HCT116 (cell line): ENCODE results near the gene AKAP8. TPM values are rescaled to one million over a fixed set of nuclear protein-coding genes. Genes with fewer than 3 reads are reported as not detected.

Experiments
- ATAC-seq: fragments of 200-7000 bp; cut with Tn5 transposase; 2 replicates; pipeline ENCODE4 v1.9.1; 2020; ENCODE audit warnings: mild to moderate bottlenecking, moderate library complexity
- BruUV-seq: library from RNA; stranded (reverse); fragments of 400-500 nt; replicated peaks from 2 replicates; lab custom pipeline; 2021; lab: Mats Ljungman, UMichigan
- CTCF ChIA-PET: fragments of 300-600 bp; sonication (Branson Sonifier 250); formaldehyde crosslinking; loops from one replicate; lab custom pipeline; 2021; ENCODE audit warnings: antibody characterized with exemption; lab: Charles Lee
- POLR2A ChIA-PET: fragments of 300-600, 350-600 bp; sonication (Branson Sonifier 250); formaldehyde crosslinking; loops from one replicate; lab custom pipeline; 2021; ENCODE audit warnings: antibody characterized with exemption; lab: Charles Lee
- RAD21 ChIA-PET, 2 experiments: fragments of 300-600 bp; sonication (Branson Sonifier 250); formaldehyde crosslinking; loops; one replicate each; lab custom pipeline; 2023; ENCODE audit warnings: low total read pairs in 2 of 2; ENCODE audit not compliant: uncharacterized antibody in 2 of 2, unreplicated experiment in 2 of 2, low non-redundant PET in 1 of 2; lab: Charles Lee
- DNase-seq: peaks from one replicate; pipeline ENCODE4 v3.0.0-alpha.2; 2010; ENCODE audit warnings: low read depth, low spot score
- H2AFZ ChIP-seq: fragments of 200-600 bp; shearing (Covaris generic), sonication (generic); 2 replicates; pipeline ENCODE4 v1.6.1; 2017; ENCODE audit warnings: low read depth, mixed run types, mixed read lengths, antibody characterized with exemption, low read length; ENCODE audit not compliant: poor library complexity, severe bottlenecking
- H3K27ac ChIP-seq: 2 replicates; pipeline ENCODE4 v1.5.1; 2012; ENCODE audit warnings: low read depth, low read length
- H3K27me3 ChIP-seq: fragments of 200-600 bp; sonication (generic); 2 replicates; pipeline ENCODE4 v1.6.1; 2016; ENCODE audit warnings: mixed run types, low read length, mixed read lengths; ENCODE audit not compliant: insufficient read depth
- H3K36me3 ChIP-seq, 2 experiments: fragments of 200-500 bp in 1 of 2; fragments of 200-600 bp in 1 of 2; sonication (Bioruptor generic) in 1 of 2; sonication (generic) in 1 of 2; 2 replicates each; pipeline versions ENCODE4 v1.5.1 to v1.6.1; 2014 to 2016; ENCODE audit warnings: low read length in 2 of 2, inconsistent platforms in 1 of 2, mixed read lengths in 1 of 2, mixed run types in 1 of 2; ENCODE audit not compliant: insufficient read depth in 2 of 2, control insufficient read depth in 1 of 2
- H3K4me1 ChIP-seq, 2 experiments: fragments of 200-600 bp in 1 of 2; sonication (generic) in 1 of 2; 2 replicates each; pipeline versions ENCODE4 v1.5.1 to v1.6.1; 2012 to 2017; ENCODE audit warnings: low read length in 2 of 2, inconsistent platforms in 1 of 2, mild to moderate bottlenecking in 1 of 2, mixed read lengths in 1 of 2, mixed run types in 1 of 2, moderate library complexity in 1 of 2; ENCODE audit not compliant: insufficient read depth in 2 of 2, control insufficient read depth in 1 of 2
- H3K4me2 ChIP-seq: fragments of 200-600 bp; sonication (generic); 2 replicates; pipeline ENCODE4 v1.6.1; 2017; ENCODE audit warnings: mixed run types, low read length, mixed read lengths
- H3K4me3 ChIP-seq, 2 experiments: fragments of 200-600 bp in 1 of 2; sonication (generic) in 1 of 2; replicated peaks in 1 of 2; 2 replicates each; pipeline ENCODE4 v1.5.1; 2011 to 2016; ENCODE audit warnings: low read length in 2 of 2, control low read depth in 1 of 2, low read depth in 1 of 2, mild to moderate bottlenecking in 1 of 2, mixed read lengths in 1 of 2, mixed run types in 1 of 2
- H3K79me2 ChIP-seq: fragments of 200-600 bp; sonication (generic); 2 replicates; pipeline ENCODE4 v1.6.1; 2017; ENCODE audit warnings: mild to moderate bottlenecking, mixed run types, low read length, moderate library complexity, mixed read lengths; ENCODE audit not compliant: insufficient read depth
- H3K9ac ChIP-seq: fragments of 200-600 bp; sonication (generic); 2 replicates; pipeline ENCODE4 v1.6.1; 2016; ENCODE audit warnings: low read length, mixed read lengths
- H3K9me2 ChIP-seq: fragments of 200-600 bp; sonication (generic), shearing (Covaris generic); 2 replicates; pipeline ENCODE4 v1.6.1; 2017; ENCODE audit warnings: mixed run types, mild to moderate bottlenecking, moderate library complexity; ENCODE audit not compliant: insufficient read depth
- H3K9me3 ChIP-seq, 2 experiments: fragments of 200-500 bp in 1 of 2; fragments of 200-600 bp in 1 of 2; sonication (Bioruptor generic) in 1 of 2; sonication (generic) in 1 of 2; 2 replicates each; pipeline ENCODE4 v1.6.1; 2014 to 2017; ENCODE audit warnings: low read length in 2 of 2, mixed read lengths in 2 of 2, inconsistent platforms in 1 of 2, low read depth in 1 of 2, mild to moderate bottlenecking in 1 of 2, mixed run types in 1 of 2, moderate library complexity in 1 of 2; ENCODE audit not compliant: control insufficient read depth in 1 of 2, insufficient read depth in 1 of 2
- H4K20me1 ChIP-seq: fragments of 200-600 bp; sonication (generic), shearing (Covaris generic); 2 replicates; pipeline ENCODE4 v1.6.1; 2017; ENCODE audit warnings: mixed run types, mild to moderate bottlenecking, moderate library complexity; ENCODE audit not compliant: insufficient read depth
- CEBPB ChIP-seq: IDR thresholded peaks from 2 replicates; pipeline ENCODE4 v1.6.1; 2012; ENCODE audit warnings: low read depth
- EGR1 ChIP-seq: IDR thresholded peaks from 2 replicates; pipeline ENCODE4 v1.6.1; 2012; ENCODE audit warnings: low read depth
- ELF1 ChIP-seq: IDR thresholded peaks from 2 replicates; pipeline ENCODE4 v1.6.1; 2012; ENCODE audit warnings: low read depth, borderline replicate concordance
- EZH2 ChIP-seq: fragments of 200-600 bp; sonication (generic); IDR thresholded peaks from 2 replicates; pipeline ENCODE4 v1.6.1; 2017; ENCODE audit warnings: antibody characterized with exemption, mixed run types
- EZH2phosphoT487 ChIP-seq: fragments of 200-600 bp; IDR thresholded peaks from 2 replicates; pipeline ENCODE4 v1.6.1; 2018; ENCODE audit warnings: antibody characterized with exemption, borderline replicate concordance
- FOSL1 ChIP-seq: IDR thresholded peaks from 2 replicates; pipeline ENCODE4 v1.6.1; 2012; ENCODE audit warnings: low read depth
- POLR2AphosphoS5 ChIP-seq: IDR thresholded peaks from 2 replicates; pipeline ENCODE4 v1.6.1; 2011; ENCODE audit warnings: mild to moderate bottlenecking, low read depth, low read length, moderate library complexity
- RAD21 ChIP-seq: IDR thresholded peaks from 2 replicates; pipeline ENCODE4 v1.6.1; 2012; ENCODE audit warnings: low read depth, mild to moderate bottlenecking
- REST ChIP-seq: IDR thresholded peaks from 2 replicates; pipeline ENCODE4 v1.6.1; 2012; ENCODE audit warnings: low read depth
- TCF7L2 ChIP-seq: IDR thresholded peaks from 2 replicates; pipeline ENCODE4 v1.7.0; 2011; ENCODE audit warnings: borderline replicate concordance, inconsistent platforms; ENCODE audit not compliant: insufficient read depth, insufficient read length; ENCODE audit errors: extremely low read depth
- YY1 ChIP-seq: IDR thresholded peaks from 2 replicates; pipeline ENCODE4 v1.6.1; 2011; ENCODE audit warnings: low read length, low read depth, moderate library complexity, mild to moderate bottlenecking; ENCODE audit not compliant: insufficient replicate concordance; ENCODE audit errors: extremely low read depth
- ZBTB33 ChIP-seq: IDR thresholded peaks from 2 replicates; pipeline ENCODE4 v1.6.1; 2011; ENCODE audit warnings: mild to moderate bottlenecking, low read length, moderate library complexity; ENCODE audit not compliant: insufficient replicate concordance; ENCODE audit errors: extremely low read depth
- ZNF274 ChIP-seq: fragments of 200-500 bp; sonication (Bioruptor generic); IDR thresholded peaks from 2 replicates; pipeline ENCODE4 v1.6.1; 2014; ENCODE audit warnings: mild to moderate bottlenecking, low read depth, low read length, inconsistent platforms
- intact Hi-C: fragments of 100-400 bp; cut with micrococcal nuclease; formaldehyde crosslinking; loops from 2 replicates; pipeline ENCODE4 v1.10.0; 2022
- total RNA-seq: library from RNA; stranded (reverse); gene quantifications from one replicate; pipeline ENCODE4 v1.2.1, GENCODE V29; 2021; ENCODE audit not compliant: unreplicated experiment
- TF ChIP-seq, protein P1 (sequence below): IDR thresholded peaks from 2 replicates; pipeline ENCODE4 v1.6.1; 2012
- TF ChIP-seq, protein P2 (sequence below): IDR thresholded peaks from 2 replicates; pipeline ENCODE4 v1.6.1; 2012

AKAP8 gene
- total RNA-seq, 1 experiment from 2014 or later = 50.6 TPM

DNA sequence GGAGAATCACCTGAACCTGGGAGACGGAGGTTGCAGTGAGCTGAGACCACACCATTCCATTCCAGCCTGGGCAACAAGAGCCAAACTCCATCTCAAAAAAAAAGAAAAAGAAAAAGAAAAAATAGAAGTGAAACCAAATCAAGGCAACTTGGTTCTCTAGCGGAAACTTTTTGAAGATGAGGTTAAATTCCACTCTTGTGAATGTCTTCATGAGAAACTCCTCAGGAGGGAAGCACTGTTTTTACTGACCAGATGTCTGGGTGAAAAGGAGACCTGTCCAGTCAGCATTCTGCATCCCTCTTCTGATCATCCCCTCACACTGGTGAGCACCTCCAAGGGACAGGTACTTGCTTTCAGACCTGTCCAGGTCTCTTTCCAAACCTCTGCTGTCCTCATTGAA lies 63.1 kb downstream of the AKAP8 start:
- Histone ChIP-seq H3K4me1 (no peaks in the 10 kb centered on the region; a peak in 1 of 4 replicates), H3K4me3 (no peak overlapping the region), H3K4me2 (no peak overlapping the region), H3K9me2 (no peaks in the 10 kb centered on the region), H3K27me3 (no peaks in the 10 kb centered on the region), H3K79me2 (peaks cover 99% of the 10 kb centered on the region), H3K9ac (no peak overlapping the region), H3K9me3 (no peaks in the 10 kb centered on the region), H4K20me1 (peaks cover 13% of the 10 kb centered on the region), H2AFZ (no peak overlapping the region), H3K27ac (no peak overlapping the region), H3K36me3 (no peaks in the 10 kb centered on the region)
- TF ChIP-seq EZH2 (no peak), RAD21 (no peak), CEBPB (no peak), REST (no peak), ZNF274 (no peak), TCF7L2 (no peak), FOSL1 (no peak), ELF1 (no peak), EGR1 (no peak), EZH2phosphoT487 (no peak), YY1 (no peak), ZBTB33 (no peak), POLR2AphosphoS5 (no peak)
- TF ChIP-seq, protein P1, sequence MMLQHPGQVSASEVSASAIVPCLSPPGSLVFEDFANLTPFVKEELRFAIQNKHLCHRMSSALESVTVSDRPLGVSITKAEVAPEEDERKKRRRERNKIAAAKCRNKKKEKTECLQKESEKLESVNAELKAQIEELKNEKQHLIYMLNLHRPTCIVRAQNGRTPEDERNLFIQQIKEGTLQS = no peak
- TF ChIP-seq, protein P2, sequence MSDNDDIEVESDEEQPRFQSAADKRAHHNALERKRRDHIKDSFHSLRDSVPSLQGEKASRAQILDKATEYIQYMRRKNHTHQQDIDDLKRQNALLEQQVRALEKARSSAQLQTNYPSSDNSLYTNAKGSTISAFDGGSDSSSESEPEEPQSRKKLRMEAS = no peak
- DNase-seq = no peak
- BruUV-seq = no TSS peak
- ChIA-PET POLR2A (interaction anchor here (1.4 kb wide), 1 partner anchor 28 kb away, joined by 3 read pairs; no protein-coding TSS in a partner anchor), CTCF (no interaction called here), RAD21 (no interaction called here)
- no peak for ATAC-seq
- intact Hi-C loops = no loop called here
